GM13976 (cell line): ENCODE measurements around the gene BFSP1.

Experiments used
- DNase-seq: peaks from one replicate; pipeline ENCODE4 v3.0.0; 2012; ENCODE audit warnings: low spot score
- CTCF ChIP-seq: IDR thresholded peaks from 2 replicates; pipeline ENCODE4 v1.5.1; 2012; ENCODE audit warnings: borderline replicate concordance, mild to moderate bottlenecking; ENCODE audit not compliant: insufficient read depth; ENCODE audit errors: extremely low read depth, missing control alignments, control extremely low read depth
- in situ Hi-C: fragments of 300-500 bp; cut with MboI; formaldehyde crosslinking; loops from one replicate; pipeline ENCODE4 v1.12.0; 2022; ENCODE audit warnings: low sequenced_read_pairs, mixed read lengths, inconsistent platforms; ENCODE audit not compliant: unreplicated experiment

BFSP1 gene

GRCh38 chr20:17557675-17558006, 26.5 kb upstream of the BFSP1 start:
- in situ Hi-C loops = no loop called here
- DNase-seq = no peak
- TF ChIP-seq CTCF = no peak

GRCh38 chr20:17556837-17557674, 25.9 kb upstream of the BFSP1 start:
- TF ChIP-seq CTCF = no peak
- in situ Hi-C loops = no loop called here
- DNase-seq = no peak

GRCh38 chr20:17555106-17555505, 23.9 kb upstream of the BFSP1 start:
- in situ Hi-C loops = no loop called here
- DNase-seq = no peak
- TF ChIP-seq CTCF = no peak

- no peak for TF ChIP-seq CTCF
- DNase-seq = no peak
- in situ Hi-C loops = no loop called here
These were observed 18.0 kb upstream of the BFSP1 start for GRCh38 chr20:17549131-17549530.

GRCh38 chr20:17545127-17545526, 13.9 kb upstream of the BFSP1 start:
- no peak for DNase-seq
- TF ChIP-seq CTCF = no peak
- in situ Hi-C loops = no loop called here

GRCh38 chr20:17543531-17544131, 12.5 kb upstream of the BFSP1 start:
- DNase-seq = no peak
- TF ChIP-seq CTCF = no peak
- in situ Hi-C loops = no loop called here

DNA sequence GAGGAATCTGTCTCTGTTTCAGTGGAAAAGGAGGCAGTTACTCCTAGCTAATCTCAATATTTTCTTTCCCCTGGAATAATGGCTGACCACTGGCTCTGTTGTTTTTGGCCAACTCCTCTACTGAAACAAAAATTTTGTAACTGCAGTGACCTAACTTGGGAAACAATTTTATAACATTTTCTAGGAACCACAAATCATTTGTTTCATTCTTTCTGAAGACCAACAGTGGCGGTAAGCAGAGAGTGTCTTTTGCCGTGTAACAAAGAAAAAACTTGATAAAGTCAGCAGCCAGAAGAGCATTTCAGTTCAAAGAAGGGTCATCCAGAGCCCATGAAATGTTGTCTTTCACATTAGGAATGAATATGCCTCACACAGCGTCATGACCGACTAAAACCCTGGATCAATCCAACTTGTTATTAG, 11.8 kb upstream of the BFSP1 start:
- in situ Hi-C loops = no loop called here
- no peak for TF ChIP-seq CTCF
- no peak for DNase-seq
